ENCODE data around the gene PCYT1A. TPM values are rescaled to one million over a fixed set of nuclear protein-coding genes. Genes with fewer than 3 reads are reported as not detected.
A peak's percentile ranks its signal among the peaks of the same experiment; 100 is the strongest.

PCYT1A gene
- total and polyA plus RNA-seq, 2 of the 13 experiments (the other 11 are each of a cell fraction or from before 2014, with no cell fraction given), result 26.4 to 45.3 TPM

DNA sequence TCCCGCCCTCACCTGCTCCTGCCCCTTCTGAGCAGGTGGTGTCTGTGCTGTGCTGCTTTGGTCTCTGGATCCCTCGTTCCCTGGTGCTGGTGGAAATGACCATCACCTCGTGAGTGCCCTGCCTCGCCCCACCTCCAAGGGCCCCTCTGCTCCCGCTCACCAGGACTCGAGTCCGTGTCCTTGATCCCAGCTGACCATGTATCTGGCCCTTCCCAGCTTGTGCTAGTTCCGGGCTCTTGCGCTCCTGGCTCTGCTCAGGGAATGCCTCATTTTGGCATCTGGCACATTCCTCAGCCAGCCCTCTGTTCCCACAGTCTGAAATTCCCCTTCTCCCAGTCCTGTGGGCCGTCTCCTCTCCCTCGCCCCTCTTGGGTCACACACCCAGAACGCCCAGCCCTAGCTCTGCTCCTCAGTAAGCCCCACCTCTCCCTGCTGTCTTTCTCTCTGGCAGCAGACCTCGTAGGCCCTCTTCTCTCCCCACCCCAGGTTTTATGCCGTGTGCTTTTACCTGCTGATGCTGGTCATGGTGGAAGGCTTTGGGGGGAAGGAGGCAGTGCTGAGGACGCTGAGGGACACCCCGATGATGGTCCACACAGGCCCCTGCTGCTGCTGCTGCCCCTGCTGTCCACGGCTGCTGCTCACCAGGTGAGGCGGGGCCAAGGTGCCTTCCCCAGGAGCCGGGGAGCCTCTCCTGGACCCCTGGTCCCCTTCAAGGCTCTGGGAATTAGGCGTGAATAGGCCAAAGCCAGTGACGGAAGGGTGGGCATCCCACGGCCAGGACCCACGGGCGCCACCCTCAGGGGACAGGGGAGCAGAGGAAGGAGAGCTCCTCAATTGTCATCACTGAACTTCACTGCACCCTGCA lies 59.7 kb downstream of the PCYT1A start (continued):
- TF ChIP-seq CENPX (CRISPR knock-in tag; IDR thresholded peaks at IDR 0.05) (no peak), ZNF788 (CRISPR knock-in tag; IDR thresholded peaks at IDR 0.05; ENCODE audit: borderline replicate concordance) (no peak), THAP8 (CRISPR knock-in tag; IDR thresholded peaks at IDR 0.05; ENCODE audit: borderline replicate concordance) (no peak), ISX (CRISPR knock-in tag; conservative IDR thresholded peaks at IDR 0.05) (no peak), NFKB2 (CRISPR knock-in tag; IDR thresholded peaks at IDR 0.05; ENCODE audit: borderline replicate concordance) (no peak), JUND (CRISPR knock-in tag; IDR thresholded peaks at IDR 0.05) (peak; percentile 60; the same call in 1 of the 2 replicates), JUNB (CRISPR knock-in tag; IDR thresholded peaks at IDR 0.05; ENCODE audit: borderline replicate concordance) (no peak), ARNT2 (CRISPR knock-in tag; IDR thresholded peaks at IDR 0.05; ENCODE audit: low read depth) (0 out of 2 replicates have a peak, but pooled peaks have one; percentile 34), RXRA (CRISPR knock-in tag; IDR thresholded peaks at IDR 0.05) (peak; percentile 77), HNRNPUL1 (IDR thresholded peaks at IDR 0.05; ENCODE audit: low read depth, low read length) (no peak), DRAP1 (CRISPR knock-in tag; IDR thresholded peaks at IDR 0.05) (no peak), RARA (CRISPR knock-in tag; IDR thresholded peaks at IDR 0.05) (peak; percentile 74), MTF2 (CRISPR knock-in tag; IDR thresholded peaks at IDR 0.05; ENCODE audit: borderline replicate concordance) (no peak)
- TF ChIP-seq, protein P1, sequence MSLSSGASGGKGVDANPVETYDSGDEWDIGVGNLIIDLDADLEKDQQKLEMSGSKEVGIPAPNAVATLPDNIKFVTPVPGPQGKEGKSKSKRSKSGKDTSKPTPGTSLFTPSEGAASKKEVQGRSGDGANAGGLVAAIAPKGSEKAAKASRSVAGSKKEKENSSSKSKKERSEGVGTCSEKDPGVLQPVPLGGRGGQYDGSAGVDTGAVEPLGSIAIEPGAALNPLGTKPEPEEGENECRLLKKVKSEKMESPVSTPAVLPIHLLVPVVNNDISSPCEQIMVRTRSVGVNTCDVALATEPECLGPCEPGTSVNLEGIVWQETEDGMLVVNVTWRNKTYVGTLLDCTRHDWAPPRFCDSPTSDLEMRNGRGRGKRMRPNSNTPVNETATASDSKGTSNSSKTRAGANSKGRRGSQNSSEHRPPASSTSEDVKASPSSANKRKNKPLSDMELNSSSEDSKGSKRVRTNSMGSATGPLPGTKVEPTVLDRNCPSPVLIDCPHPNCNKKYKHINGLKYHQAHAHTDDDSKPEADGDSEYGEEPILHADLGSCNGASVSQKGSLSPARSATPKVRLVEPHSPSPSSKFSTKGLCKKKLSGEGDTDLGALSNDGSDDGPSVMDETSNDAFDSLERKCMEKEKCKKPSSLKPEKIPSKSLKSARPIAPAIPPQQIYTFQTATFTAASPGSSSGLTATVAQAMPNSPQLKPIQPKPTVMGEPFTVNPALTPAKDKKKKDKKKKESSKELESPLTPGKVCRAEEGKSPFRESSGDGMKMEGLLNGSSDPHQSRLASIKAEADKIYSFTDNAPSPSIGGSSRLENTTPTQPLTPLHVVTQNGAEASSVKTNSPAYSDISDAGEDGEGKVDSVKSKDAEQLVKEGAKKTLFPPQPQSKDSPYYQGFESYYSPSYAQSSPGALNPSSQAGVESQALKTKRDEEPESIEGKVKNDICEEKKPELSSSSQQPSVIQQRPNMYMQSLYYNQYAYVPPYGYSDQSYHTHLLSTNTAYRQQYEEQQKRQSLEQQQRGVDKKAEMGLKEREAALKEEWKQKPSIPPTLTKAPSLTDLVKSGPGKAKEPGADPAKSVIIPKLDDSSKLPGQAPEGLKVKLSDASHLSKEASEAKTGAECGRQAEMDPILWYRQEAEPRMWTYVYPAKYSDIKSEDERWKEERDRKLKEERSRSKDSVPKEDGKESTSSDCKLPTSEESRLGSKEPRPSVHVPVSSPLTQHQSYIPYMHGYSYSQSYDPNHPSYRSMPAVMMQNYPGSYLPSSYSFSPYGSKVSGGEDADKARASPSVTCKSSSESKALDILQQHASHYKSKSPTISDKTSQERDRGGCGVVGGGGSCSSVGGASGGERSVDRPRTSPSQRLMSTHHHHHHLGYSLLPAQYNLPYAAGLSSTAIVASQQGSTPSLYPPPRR (CRISPR knock-in tag; IDR thresholded peaks at IDR 0.05; ENCODE audit: borderline replicate concordance), result peak; percentile 53; the same call in 1 of the 2 replicates
- TF ChIP-seq, protein P2, sequence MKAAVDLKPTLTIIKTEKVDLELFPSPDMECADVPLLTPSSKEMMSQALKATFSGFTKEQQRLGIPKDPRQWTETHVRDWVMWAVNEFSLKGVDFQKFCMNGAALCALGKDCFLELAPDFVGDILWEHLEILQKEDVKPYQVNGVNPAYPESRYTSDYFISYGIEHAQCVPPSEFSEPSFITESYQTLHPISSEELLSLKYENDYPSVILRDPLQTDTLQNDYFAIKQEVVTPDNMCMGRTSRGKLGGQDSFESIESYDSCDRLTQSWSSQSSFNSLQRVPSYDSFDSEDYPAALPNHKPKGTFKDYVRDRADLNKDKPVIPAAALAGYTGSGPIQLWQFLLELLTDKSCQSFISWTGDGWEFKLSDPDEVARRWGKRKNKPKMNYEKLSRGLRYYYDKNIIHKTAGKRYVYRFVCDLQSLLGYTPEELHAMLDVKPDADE (CRISPR knock-in tag; IDR thresholded peaks at IDR 0.05), result no peak
- TF ChIP-seq, protein P3, sequence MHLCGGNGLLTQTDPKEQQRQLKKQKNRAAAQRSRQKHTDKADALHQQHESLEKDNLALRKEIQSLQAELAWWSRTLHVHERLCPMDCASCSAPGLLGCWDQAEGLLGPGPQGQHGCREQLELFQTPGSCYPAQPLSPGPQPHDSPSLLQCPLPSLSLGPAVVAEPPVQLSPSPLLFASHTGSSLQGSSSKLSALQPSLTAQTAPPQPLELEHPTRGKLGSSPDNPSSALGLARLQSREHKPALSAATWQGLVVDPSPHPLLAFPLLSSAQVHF (CRISPR knock-in tag; IDR thresholded peaks at IDR 0.05), result no peak
- TF ChIP-seq, protein P4, sequence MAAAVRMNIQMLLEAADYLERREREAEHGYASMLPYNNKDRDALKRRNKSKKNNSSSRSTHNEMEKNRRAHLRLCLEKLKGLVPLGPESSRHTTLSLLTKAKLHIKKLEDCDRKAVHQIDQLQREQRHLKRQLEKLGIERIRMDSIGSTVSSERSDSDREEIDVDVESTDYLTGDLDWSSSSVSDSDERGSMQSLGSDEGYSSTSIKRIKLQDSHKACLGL (CRISPR knock-in tag; IDR thresholded peaks at IDR 0.05), result no peak
- TF ChIP-seq, protein P5, sequence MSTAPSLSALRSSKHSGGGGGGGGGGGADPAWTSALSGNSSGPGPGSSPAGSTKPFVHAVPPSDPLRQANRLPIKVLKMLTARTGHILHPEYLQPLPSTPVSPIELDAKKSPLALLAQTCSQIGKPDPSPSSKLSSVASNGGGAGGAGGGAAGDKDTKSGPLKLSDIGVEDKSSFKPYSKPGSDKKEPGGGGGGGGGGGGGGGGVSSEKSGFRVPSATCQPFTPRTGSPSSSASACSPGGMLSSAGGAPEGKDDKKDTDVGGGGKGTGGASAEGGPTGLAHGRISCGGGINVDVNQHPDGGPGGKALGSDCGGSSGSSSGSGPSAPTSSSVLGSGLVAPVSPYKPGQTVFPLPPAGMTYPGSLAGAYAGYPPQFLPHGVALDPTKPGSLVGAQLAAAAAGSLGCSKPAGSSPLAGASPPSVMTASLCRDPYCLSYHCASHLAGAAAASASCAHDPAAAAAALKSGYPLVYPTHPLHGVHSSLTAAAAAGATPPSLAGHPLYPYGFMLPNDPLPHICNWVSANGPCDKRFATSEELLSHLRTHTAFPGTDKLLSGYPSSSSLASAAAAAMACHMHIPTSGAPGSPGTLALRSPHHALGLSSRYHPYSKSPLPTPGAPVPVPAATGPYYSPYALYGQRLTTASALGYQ (CRISPR knock-in tag; IDR thresholded peaks at IDR 0.05), result no peak
